ENCODE results near the gene EVA1C.
A peak's percentile ranks its signal among the peaks of the same experiment; 100 is the strongest.
"Not testable (repeated sequence)": the region's sequence is repeated elsewhere in the genome, so short reads cannot be mapped to it uniquely, and the experiment has no call there.

Gene EVA1C, protein sequence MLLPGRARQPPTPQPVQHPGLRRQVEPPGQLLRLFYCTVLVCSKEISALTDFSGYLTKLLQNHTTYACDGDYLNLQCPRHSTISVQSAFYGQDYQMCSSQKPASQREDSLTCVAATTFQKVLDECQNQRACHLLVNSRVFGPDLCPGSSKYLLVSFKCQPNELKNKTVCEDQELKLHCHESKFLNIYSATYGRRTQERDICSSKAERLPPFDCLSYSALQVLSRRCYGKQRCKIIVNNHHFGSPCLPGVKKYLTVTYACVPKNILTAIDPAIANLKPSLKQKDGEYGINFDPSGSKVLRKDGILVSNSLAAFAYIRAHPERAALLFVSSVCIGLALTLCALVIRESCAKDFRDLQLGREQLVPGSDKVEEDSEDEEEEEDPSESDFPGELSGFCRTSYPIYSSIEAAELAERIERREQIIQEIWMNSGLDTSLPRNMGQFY

GRCh38 chr21:32412162-32413014, at the start of gene EVA1C:
TSS of gene EVA1C (plus strand) at chr21:32412706. CDS start at chr21:32412854, 148 bp downstream.
- DNase-seq (ENCODE audit: low read depth), result peak; percentile 67

DNA sequence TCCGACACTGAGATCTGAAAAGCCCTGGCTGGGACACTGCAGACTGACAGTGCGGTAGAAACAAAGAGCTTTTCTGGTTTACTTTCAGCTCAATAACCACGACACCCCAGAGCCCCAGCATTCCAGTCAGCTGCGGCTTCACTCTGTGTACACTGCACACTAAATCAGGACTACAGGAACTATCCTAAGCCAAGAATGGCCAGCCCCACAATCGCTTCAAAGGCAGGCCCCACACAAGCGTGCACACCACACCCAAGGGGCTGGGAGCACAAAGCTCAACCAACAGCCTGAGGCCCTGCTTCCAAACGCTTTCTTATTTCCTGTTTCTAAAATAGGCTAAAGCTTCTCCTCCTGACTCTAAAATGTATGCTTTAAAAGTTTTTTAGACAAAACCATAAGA, 48.1 kb upstream of the EVA1C start:
- no peak for DNase-seq (ENCODE audit: low read depth)

GRCh38 chr21:32364796-32365195, 47.7 kb upstream of the EVA1C start:
- no peak for DNase-seq (ENCODE audit: low read depth)

- DNase-seq (ENCODE audit: low read depth), result no peak
Measured at GRCh38 chr21:32366191-32366590, 46.3 kb upstream of the EVA1C start.

- no peak for DNase-seq (ENCODE audit: low read depth)
Measured at GRCh38 chr21:32367158-32367557, 45.3 kb upstream of the EVA1C start.

DNA sequence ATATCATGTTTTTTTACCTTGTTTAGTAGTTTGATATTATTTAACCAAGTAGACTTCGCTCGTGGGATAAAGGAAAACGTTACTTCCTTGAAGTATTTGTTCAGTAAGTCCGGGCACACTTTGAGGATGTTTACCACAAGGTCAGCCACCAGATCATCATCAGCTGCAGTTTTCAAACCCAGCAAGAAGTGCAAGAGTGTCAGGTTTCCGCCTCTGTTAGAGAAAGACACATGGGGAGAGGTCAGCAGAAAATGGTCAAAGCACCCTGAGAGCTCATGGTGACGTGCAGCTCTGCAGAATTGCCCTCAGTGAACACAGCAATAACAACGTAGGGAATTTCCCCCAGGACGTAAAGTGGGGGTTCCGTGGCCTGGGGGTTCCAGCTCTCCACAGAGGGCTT, 44.1 kb upstream of the EVA1C start:
- DNase-seq (ENCODE audit: low read depth), result no peak

- DNase-seq (ENCODE audit: low read depth), result not testable (repeated sequence)
Measured at GRCh38 chr21:32368961-32369360, 43.5 kb upstream of the EVA1C start.

DNA sequence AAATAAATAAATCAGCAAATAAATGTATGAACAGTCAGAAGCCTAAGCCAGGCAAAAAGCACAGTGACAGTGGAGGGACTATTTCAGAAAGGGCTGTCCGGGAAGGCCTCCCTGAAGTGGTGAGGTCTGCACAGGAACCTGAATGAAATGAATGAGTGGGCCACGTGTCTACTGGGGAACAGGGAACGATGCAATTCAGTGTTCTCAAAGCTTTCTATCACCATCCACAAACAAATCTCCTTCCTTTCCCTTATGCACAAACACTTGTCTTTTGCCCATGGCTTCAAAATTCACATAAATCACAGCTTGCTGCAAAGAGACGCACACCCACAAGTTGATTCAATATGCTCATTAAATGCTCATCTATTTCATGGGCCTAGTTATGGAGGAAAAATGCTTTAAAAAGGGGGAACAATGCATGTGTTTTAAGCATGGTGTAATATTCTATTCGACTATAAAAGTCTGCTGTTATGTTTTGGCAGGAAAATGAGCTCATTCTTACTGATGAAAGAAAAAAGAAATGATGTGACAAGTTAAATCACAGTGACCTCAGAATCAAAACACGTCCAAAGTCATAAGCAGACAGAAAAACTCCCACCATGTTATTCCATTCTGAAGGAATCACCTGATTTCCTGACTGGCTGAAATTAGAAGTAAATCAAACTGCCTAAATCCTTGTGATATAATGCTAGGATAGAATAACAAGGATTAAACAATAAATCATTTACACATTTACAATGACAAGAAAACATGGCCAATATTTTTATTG, 41.3 kb upstream of the EVA1C start:
- no peak for DNase-seq (ENCODE audit: low read depth)

GRCh38 chr21:32371913-32372314, 40.6 kb upstream of the EVA1C start:
- no peak for DNase-seq (ENCODE audit: low read depth)

GRCh38 chr21:32372755-32373154, 39.8 kb upstream of the EVA1C start:
- no peak for DNase-seq (ENCODE audit: low read depth)

- DNase-seq (ENCODE audit: low read depth), result no peak
Measured at GRCh38 chr21:32377506-32377905, 35.0 kb upstream of the EVA1C start.

DNA sequence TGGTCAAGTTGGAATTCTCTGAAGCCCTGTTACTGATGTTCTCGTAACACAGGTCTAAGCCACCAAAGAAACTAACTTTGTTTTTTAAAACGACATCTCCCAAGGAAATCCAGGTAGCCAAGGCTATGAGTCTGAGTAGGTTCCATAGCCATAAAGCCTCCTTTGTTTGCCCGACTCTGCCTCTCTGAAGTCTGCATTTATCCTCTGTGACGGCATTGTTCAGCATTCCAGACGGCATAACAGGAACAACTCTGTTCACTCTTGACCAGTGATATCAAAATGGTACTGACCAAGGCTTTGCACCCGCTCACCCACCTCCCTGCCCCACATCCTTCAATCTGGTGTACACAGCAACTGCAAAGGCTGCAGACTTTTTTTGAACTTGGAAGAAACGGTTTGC, 34.5 kb upstream of the EVA1C start:
- no peak for DNase-seq (ENCODE audit: low read depth)

- no peak for DNase-seq (ENCODE audit: low read depth)
Measured at GRCh38 chr21:32378956-32379355, 33.5 kb upstream of the EVA1C start.

GRCh38 chr21:32380940-32381339, 31.6 kb upstream of the EVA1C start:
- no peak for DNase-seq (ENCODE audit: low read depth)

- DNase-seq (ENCODE audit: low read depth), result no peak
Measured at GRCh38 chr21:32381571-32381970, 30.9 kb upstream of the EVA1C start.

DNA sequence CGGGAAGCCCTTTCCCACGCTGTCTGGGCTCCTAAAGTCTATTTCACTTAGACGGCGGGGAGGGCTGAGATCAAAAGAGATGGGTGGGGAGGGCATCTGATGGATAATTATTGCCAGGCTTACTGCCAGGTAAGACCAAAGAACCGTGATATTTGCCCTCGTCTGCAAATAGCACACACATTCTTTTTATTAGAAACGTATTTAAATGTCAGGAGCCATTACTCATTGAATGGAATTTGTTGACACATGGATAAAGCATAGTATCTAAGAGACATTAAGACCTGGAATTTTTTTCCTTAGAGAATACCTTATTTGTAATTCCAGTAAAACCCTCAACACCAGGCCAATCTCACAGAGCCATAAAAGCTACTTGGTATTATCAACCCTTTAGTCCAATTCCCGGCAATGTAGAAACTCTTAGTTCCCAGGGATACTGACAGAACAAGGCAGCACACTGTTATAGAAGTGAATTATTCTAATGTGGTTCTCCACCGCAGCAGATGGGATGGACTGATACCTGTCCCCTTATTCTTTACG, 30.3 kb upstream of the EVA1C start:
- no peak for DNase-seq (ENCODE audit: low read depth)

DNA sequence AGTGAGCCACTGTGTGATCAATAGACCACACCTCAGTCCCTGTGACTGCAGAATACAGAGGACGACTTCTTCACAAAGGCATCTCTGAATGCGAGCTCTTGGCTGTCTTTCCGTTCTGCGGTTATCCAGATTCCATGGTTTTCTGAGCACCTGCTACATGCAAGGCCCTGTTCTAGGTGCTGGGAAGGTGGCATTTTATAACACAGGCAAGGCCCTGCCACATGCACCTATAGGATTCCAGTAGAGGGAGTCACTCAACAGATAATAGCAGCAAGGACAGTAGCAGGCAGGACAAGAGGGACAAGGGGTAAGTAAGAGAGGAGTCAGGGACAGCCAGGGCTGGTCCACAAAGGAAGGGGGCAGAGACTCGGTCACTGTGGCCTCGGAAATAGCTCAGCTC, 28.7 kb upstream of the EVA1C start:
- DNase-seq (ENCODE audit: low read depth), result no peak

- no peak for DNase-seq (ENCODE audit: low read depth)
Measured at GRCh38 chr21:32386195-32386870, 26.2 kb upstream of the EVA1C start.

GRCh38 chr21:32387151-32387550, 25.4 kb upstream of the EVA1C start:
- DNase-seq (ENCODE audit: low read depth), result no peak

- DNase-seq (ENCODE audit: low read depth), result no peak
Measured at GRCh38 chr21:32388306-32388705, 24.2 kb upstream of the EVA1C start.

- DNase-seq (ENCODE audit: low read depth), result no peak
Measured at GRCh38 chr21:32389337-32390015, 23.0 kb upstream of the EVA1C start.

Data from activated T-cell treated with anti-CD3 and anti-CD28 coated beads for 24 hours (primary cell).